ENCODE results near the gene DIO3. TPM values are rescaled to one million over a fixed set of nuclear protein-coding genes. Genes with fewer than 3 reads are reported as not detected.

DIO3 gene
- total RNA-seq, 2 experiments from 2014 or later, result not detected

DNA sequence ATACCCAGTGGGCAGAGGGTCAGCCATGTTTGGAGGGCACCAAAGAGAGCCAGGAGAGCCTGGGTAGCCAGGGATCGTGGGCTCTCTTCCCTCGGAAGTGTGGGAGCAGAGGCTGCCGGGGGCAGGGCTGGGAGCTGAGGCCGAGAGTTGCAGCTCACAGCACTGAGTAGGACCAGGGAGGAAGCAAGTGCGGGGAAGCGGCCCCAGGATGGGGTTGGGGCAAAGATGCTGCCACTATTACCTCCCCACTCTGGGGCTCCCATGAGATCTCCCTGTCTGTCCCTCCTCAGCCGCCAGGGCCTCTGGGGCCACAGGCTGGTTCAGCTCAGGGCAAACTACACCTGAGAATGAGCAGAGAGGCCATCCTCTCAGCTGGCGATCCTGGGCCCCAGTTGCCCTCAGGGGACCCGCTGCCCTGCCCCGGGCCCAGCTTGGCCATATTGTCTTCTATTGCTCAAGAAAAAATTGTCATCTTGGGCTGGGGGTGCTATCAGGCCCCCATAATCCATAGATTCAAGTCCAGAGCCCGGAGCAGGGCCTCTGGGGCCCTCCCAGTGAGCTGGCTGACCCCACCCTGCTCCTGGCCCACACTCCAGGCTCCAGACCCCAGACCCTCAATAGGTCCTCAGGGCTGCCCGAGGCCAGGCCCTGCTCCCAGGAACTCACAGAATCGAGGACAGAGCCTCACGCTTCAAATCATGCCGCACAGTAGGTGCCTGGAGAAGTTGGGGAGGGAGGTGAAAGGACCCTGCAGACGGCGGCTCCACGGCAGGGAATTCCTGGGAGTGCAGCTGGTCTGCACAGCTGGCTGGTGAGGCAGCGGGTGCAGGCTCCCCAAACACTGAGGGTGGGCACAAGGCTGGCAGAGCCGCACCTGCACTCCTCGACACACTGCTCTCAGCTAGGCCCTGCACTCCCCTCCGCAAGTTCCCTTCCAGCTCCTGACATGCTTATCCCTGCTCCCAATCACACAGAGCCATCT, 20.5 kb upstream of the DIO3 start:
- Histone ChIP-seq H3K4me1 (ENCODE audit: insufficient read depth, low read length) (peaks cover 6% of the 10 kb centered on the region), H3K27ac (ENCODE audit: low read depth in 1 of 2, low read length in 2 of 2) (no peak overlapping the region), H3K36me3 (ENCODE audit: insufficient read depth, low read length) (no peaks in the 10 kb centered on the region), H3K9me3 (ENCODE audit: control insufficient read depth in 1 of 2, insufficient read depth in 1 of 2, low read length in 2 of 2) (peaks cover 0 to 20% of the 10 kb centered on the region in 2 experiments), H3K27me3 (ENCODE audit: control insufficient read depth in 1 of 2, insufficient read depth in 2 of 2, low read length in 2 of 2) (no peaks in the 10 kb centered on the region), H3K4me3 (ENCODE audit: low read length) (no peak overlapping the region)
- Mint-ChIP-seq H3K9me3 (no peaks in the 10 kb centered on the region), H3K4me1 (ENCODE audit: low read depth) (peaks cover 5% of the 10 kb centered on the region), H3K36me3 (ENCODE audit: low read depth) (no peaks in the 10 kb centered on the region), H3K27me3 (peaks cover 8% of the 10 kb centered on the region), H3K27ac (no peak overlapping the region), H3K4me3 (no peak overlapping the region)
- no peak for DNase-seq
- intact Hi-C loops (cut with DNase I, micrococcal nuclease), result no loop called here
- ChIA-PET POLR2A (interaction anchor here (0.6 kb wide), 1 partner anchor 111 kb away, joined by 3 read pairs; no protein-coding TSS in a partner anchor), CTCF (no interaction called here)
- TF ChIP-seq, protein P1, sequence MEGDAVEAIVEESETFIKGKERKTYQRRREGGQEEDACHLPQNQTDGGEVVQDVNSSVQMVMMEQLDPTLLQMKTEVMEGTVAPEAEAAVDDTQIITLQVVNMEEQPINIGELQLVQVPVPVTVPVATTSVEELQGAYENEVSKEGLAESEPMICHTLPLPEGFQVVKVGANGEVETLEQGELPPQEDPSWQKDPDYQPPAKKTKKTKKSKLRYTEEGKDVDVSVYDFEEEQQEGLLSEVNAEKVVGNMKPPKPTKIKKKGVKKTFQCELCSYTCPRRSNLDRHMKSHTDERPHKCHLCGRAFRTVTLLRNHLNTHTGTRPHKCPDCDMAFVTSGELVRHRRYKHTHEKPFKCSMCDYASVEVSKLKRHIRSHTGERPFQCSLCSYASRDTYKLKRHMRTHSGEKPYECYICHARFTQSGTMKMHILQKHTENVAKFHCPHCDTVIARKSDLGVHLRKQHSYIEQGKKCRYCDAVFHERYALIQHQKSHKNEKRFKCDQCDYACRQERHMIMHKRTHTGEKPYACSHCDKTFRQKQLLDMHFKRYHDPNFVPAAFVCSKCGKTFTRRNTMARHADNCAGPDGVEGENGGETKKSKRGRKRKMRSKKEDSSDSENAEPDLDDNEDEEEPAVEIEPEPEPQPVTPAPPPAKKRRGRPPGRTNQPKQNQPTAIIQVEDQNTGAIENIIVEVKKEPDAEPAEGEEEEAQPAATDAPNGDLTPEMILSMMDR (IDR thresholded peaks at IDR 0.05), result no peak
- ATAC-seq (ENCODE audit: poor library complexity), result no peak

DNA sequence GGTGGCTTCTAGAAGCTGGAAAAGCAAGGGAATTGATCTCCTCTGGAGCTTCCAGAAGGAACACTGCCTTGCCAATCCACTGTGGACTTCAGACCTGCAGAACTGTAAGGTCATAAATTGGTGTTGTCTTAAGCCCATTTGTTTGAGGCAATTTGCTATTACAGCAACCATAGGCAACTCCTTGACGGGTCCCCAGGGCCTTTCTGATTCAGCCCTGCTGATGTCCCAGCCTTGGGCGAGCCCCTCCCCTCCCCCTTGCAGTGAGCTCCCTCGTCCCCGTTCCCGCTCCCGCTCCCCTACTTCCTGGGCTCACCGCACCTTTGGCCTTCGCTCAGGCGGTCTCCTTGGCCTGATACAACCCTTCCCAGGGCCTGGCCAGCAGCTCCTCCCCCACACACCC, 18.9 kb upstream of the DIO3 start:
- H3K4me3 Mint-ChIP-seq, result no peak overlapping the region
- ChIA-PET CTCF (no interaction called here), POLR2A (no interaction called here)
- no peak overlapping the region for H3K27ac Mint-ChIP-seq
- no peaks in the 10 kb centered on the region for H3K36me3 Mint-ChIP-seq (ENCODE audit: low read depth)
- DNase-seq (no peak), ATAC-seq (ENCODE audit: poor library complexity) (no peak)
- TF ChIP-seq, protein P1 (IDR thresholded peaks at IDR 0.05), result no peak
- peaks cover 4% of the 10 kb centered on the region for H3K27me3 Mint-ChIP-seq
- H3K9me3 Mint-ChIP-seq, result no peaks in the 10 kb centered on the region
- Histone ChIP-seq H3K27me3 (ENCODE audit: control insufficient read depth in 1 of 2, insufficient read depth in 2 of 2, low read length in 2 of 2) (no peaks in the 10 kb centered on the region), H3K36me3 (ENCODE audit: insufficient read depth, low read length) (no peaks in the 10 kb centered on the region), H3K27ac (ENCODE audit: low read depth in 1 of 2, low read length in 2 of 2) (no peak overlapping the region), H3K9me3 (ENCODE audit: control insufficient read depth in 1 of 2, insufficient read depth in 1 of 2, low read length in 2 of 2) (peaks cover 0 to 26% of the 10 kb centered on the region in 2 experiments), H3K4me1 (ENCODE audit: insufficient read depth, low read length) (no peaks in the 10 kb centered on the region), H3K4me3 (ENCODE audit: low read length) (no peak overlapping the region)
- intact Hi-C loops (cut with DNase I, micrococcal nuclease), result no loop called here
- no peaks in the 10 kb centered on the region for H3K4me1 Mint-ChIP-seq (ENCODE audit: low read depth)

DNA sequence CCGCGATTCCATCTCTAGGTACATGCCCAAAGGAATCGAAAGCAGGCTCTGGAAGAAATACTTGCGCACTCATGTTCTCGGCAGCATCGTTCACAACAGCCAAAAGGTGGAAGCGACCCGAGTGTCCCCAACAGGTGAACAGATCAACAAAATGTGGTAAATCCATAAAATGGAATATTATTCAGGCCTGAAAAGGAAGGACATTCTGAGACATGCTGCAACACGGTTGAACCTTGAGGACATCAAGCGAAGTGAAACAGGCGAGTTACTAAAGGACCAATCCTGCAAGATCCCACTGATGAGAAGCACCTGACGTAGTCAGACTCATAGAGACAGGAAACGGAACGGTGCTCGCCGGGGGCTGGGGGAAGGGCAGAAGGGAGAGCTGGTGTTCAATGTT, 17.5 kb upstream of the DIO3 start:
- Mint-ChIP-seq H3K27me3 (peaks cover 4% of the 10 kb centered on the region), H3K27ac (no peak overlapping the region), H3K9me3 (no peaks in the 10 kb centered on the region), H3K36me3 (ENCODE audit: low read depth) (no peaks in the 10 kb centered on the region), H3K4me1 (ENCODE audit: low read depth) (no peaks in the 10 kb centered on the region), H3K4me3 (no peak overlapping the region)
- CTCF ChIA-PET, result no interaction called here
- Histone ChIP-seq H3K4me1 (ENCODE audit: insufficient read depth, low read length) (no peaks in the 10 kb centered on the region), H3K36me3 (ENCODE audit: insufficient read depth, low read length) (no peaks in the 10 kb centered on the region), H3K27me3 (ENCODE audit: control insufficient read depth in 1 of 2, insufficient read depth in 2 of 2, low read length in 2 of 2) (no peaks in the 10 kb centered on the region), H3K27ac (ENCODE audit: low read depth in 1 of 2, low read length in 2 of 2) (no peak overlapping the region), H3K4me3 (ENCODE audit: low read length) (no peak overlapping the region), H3K9me3 (ENCODE audit: control insufficient read depth in 1 of 2, insufficient read depth in 1 of 2, low read length in 2 of 2) (peaks cover 0 to 23% of the 10 kb centered on the region in 2 experiments)
- TF ChIP-seq, protein P1 (IDR thresholded peaks at IDR 0.05), result no peak
- DNase-seq (no peak), ATAC-seq (ENCODE audit: poor library complexity) (no peak)
- POLR2A ChIA-PET, result no interaction called here
- intact Hi-C loops (cut with DNase I, micrococcal nuclease), result no loop called here

Measured in CD4-positive, alpha-beta T cell (primary cell).